Effector memory CD4-positive, alpha-beta T cell (primary cell): ENCODE data around the gene SETDB1.

Source experiments
- DNase-seq, 3 donors: peaks; one replicate each; pipeline ENCODE4 v3.0.0-alpha.2; 2020
- H3K27ac ChIP-seq: 2 replicates; pipeline ENCODE4 v1.7.0; 2013; ENCODE audit warnings: mild to moderate bottlenecking, low read length, moderate library complexity; ENCODE audit not compliant: insufficient read depth, poor library complexity, severe bottlenecking
- H3K27me3 ChIP-seq: replicated peaks from 2 replicates; pipeline ENCODE4 v1.7.0; 2013; ENCODE audit warnings: mild to moderate bottlenecking, low read length; ENCODE audit not compliant: insufficient read depth, control insufficient read depth, poor library complexity, severe bottlenecking
- H3K36me3 ChIP-seq: 2 replicates; pipeline ENCODE4 v1.7.0; 2013; ENCODE audit warnings: mild to moderate bottlenecking, low read length, moderate library complexity; ENCODE audit not compliant: control insufficient read depth, insufficient read depth
- H3K4me1 ChIP-seq: 2 replicates; pipeline ENCODE4 v1.7.0; 2013; ENCODE audit warnings: low read length, mild to moderate bottlenecking; ENCODE audit not compliant: control insufficient read depth, insufficient read depth, poor library complexity, severe bottlenecking
- H3K4me3 ChIP-seq: 2 replicates; pipeline ENCODE4 v1.7.0; 2013; ENCODE audit warnings: low read length, low read depth, mild to moderate bottlenecking; ENCODE audit not compliant: insufficient read depth, poor library complexity, severe bottlenecking
- H3K9me3 ChIP-seq: 2 replicates; pipeline ENCODE4 v1.7.0; 2013; ENCODE audit warnings: mild to moderate bottlenecking, low read length, moderate library complexity; ENCODE audit not compliant: control insufficient read depth

Gene SETDB1

GRCh38 chr1:150972417-150972940 lies 46.3 kb downstream of the SETDB1 start:
- Histone ChIP-seq H3K27me3 (no peaks in the 10 kb centered on the region), H3K9me3 (no peaks in the 10 kb centered on the region), H3K4me1 (peaks cover 36% of the 10 kb centered on the region), H3K27ac (peak overlapping the region; percentile 85), H3K36me3 (peaks cover 14% of the 10 kb centered on the region), H3K4me3 (no peak overlapping the region)
- DNase-seq: no peak

GRCh38 chr1:150973258-150973835 lies 47.2 kb downstream of the SETDB1 start:
- Histone ChIP-seq H3K9me3 (no peaks in the 10 kb centered on the region), H3K4me3 (peak overlapping the region; percentile 82), H3K36me3 (peaks cover 6% of the 10 kb centered on the region), H3K27ac (peak overlapping the region; percentile 85), H3K27me3 (no peaks in the 10 kb centered on the region), H3K4me1 (peaks cover 38% of the 10 kb centered on the region)
- peak in 2 of 3 donors; percentile 2 to 3 for DNase-seq

- peak overlapping the region; percentile 85 for H3K27ac ChIP-seq
- H3K36me3 ChIP-seq: no peaks in the 10 kb centered on the region
- H3K27me3 ChIP-seq: no peaks in the 10 kb centered on the region
- DNase-seq: peak; percentile 3 to 20 (median 16)
- peaks cover 39% of the 10 kb centered on the region for H3K4me1 ChIP-seq
- no peaks in the 10 kb centered on the region for H3K9me3 ChIP-seq
- peak overlapping the region; percentile 82 for H3K4me3 ChIP-seq
These were observed 47.8 kb downstream of the SETDB1 start for GRCh38 chr1:150973836-150974579.

- DNase-seq: peak; percentile 69 to 71 (median 69)
- no peaks in the 10 kb centered on the region for H3K36me3 ChIP-seq
- peak within 1 kb of the TSS; percentile 82 for H3K4me3 ChIP-seq
- H3K27ac ChIP-seq: peak within 1 kb of the TSS; percentile 85
- no peaks in the 10 kb centered on the region for H3K9me3 ChIP-seq
- no peaks in the 10 kb centered on the region for H3K27me3 ChIP-seq
- H3K4me1 ChIP-seq: peaks cover 44% of the 10 kb centered on the region
These were observed 48.7 kb downstream of the SETDB1 start, which contains the start of gene CERS2 for GRCh38 chr1:150974580-150975478. TSS of gene CERS2 (minus strand) at chr1:150974835. CDS start at chr1:150969090, 5,745 bp downstream.

- peaks cover 44% of the 10 kb centered on the region for H3K4me1 ChIP-seq
- H3K36me3 ChIP-seq: no peaks in the 10 kb centered on the region
- H3K9me3 ChIP-seq: no peaks in the 10 kb centered on the region
- no peak overlapping the region for H3K4me3 ChIP-seq
- H3K27me3 ChIP-seq: no peaks in the 10 kb centered on the region
- no peak overlapping the region for H3K27ac ChIP-seq
- no peak for DNase-seq
These were observed 50.2 kb downstream of the SETDB1 start for GRCh38 chr1:150976401-150976821.

GRCh38 chr1:150976879-150977694 lies 50.9 kb downstream of the SETDB1 start:
- no peaks in the 10 kb centered on the region for H3K27me3 ChIP-seq
- peak overlapping the region; percentile 25 for H3K4me3 ChIP-seq
- peaks cover 43% of the 10 kb centered on the region for H3K4me1 ChIP-seq
- no peaks in the 10 kb centered on the region for H3K9me3 ChIP-seq
- H3K36me3 ChIP-seq: no peaks in the 10 kb centered on the region
- H3K27ac ChIP-seq: peak overlapping the region; percentile 30
- DNase-seq: peak; percentile 54 to 66 (median 58)

GRCh38 chr1:150979092-150980056 lies 53.2 kb downstream of the SETDB1 start:
- H3K9me3 ChIP-seq: no peaks in the 10 kb centered on the region
- no peak overlapping the region for H3K27ac ChIP-seq
- no peaks in the 10 kb centered on the region for H3K36me3 ChIP-seq
- DNase-seq: peak; percentile 74 to 83 (median 74)
- H3K4me1 ChIP-seq: peaks cover 27% of the 10 kb centered on the region
- H3K4me3 ChIP-seq: no peak overlapping the region
- H3K27me3 ChIP-seq: no peaks in the 10 kb centered on the region

GRCh38 chr1:150981177-150981804 lies 55.1 kb downstream of the SETDB1 start:
- H3K27ac ChIP-seq: no peak overlapping the region
- H3K4me1 ChIP-seq: peaks cover 18% of the 10 kb centered on the region
- H3K9me3 ChIP-seq: no peaks in the 10 kb centered on the region
- H3K4me3 ChIP-seq: no peak overlapping the region
- no peaks in the 10 kb centered on the region for H3K27me3 ChIP-seq
- no peak for DNase-seq
- H3K36me3 ChIP-seq: no peaks in the 10 kb centered on the region
